ENCODE data around the gene HOXA6.

DNA sequence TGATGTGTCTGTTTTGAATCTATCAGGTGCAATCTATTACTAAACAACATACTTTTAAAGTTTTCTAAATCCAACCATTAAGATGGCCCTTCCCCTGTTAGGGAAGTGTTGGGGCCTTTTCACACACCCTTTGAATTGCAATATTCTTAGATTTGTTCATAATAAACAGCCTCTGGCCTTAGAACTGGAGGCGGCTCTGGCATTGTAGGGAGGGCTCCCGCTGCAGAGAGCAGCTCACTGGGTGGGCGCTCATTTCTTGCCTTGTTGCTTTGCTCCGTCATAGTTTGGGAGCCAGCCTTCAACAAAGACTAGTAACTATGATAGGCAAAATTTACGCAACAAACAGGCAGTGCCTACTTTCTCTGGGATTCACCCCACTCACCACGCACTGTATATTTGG lies 30.8 kb upstream of the HOXA6 start:
- TF ChIP-seq MAZ (IDR thresholded peaks at IDR 0.05; ENCODE audit: borderline replicate concordance, low read depth, low read length) (no peak), KDM5A (IDR thresholded peaks at IDR 0.05) (no peak), CEBPB (IDR thresholded peaks at IDR 0.05) (no peak), POLR2A (IDR thresholded peaks at IDR 0.05; ENCODE audit: low read length) (no peak), RARB (CRISPR knock-in tag; IDR thresholded peaks at IDR 0.05) (no peak), SMC3 (IDR thresholded peaks at IDR 0.05) (no peak), KDM1A (IDR thresholded peaks at IDR 0.05; ENCODE audit: low read depth) (no peak), RFX5 (IDR thresholded peaks at IDR 0.05) (no peak), ESRRA (IDR thresholded peaks at IDR 0.05; ENCODE audit: borderline replicate concordance, low read length) (no peak), GATA3 (IDR thresholded peaks at IDR 0.05; ENCODE audit: borderline replicate concordance) (no peak), HEYL (CRISPR knock-in tag; IDR thresholded peaks at IDR 0.05) (no peak)
- TF ChIP-seq, protein P1, sequence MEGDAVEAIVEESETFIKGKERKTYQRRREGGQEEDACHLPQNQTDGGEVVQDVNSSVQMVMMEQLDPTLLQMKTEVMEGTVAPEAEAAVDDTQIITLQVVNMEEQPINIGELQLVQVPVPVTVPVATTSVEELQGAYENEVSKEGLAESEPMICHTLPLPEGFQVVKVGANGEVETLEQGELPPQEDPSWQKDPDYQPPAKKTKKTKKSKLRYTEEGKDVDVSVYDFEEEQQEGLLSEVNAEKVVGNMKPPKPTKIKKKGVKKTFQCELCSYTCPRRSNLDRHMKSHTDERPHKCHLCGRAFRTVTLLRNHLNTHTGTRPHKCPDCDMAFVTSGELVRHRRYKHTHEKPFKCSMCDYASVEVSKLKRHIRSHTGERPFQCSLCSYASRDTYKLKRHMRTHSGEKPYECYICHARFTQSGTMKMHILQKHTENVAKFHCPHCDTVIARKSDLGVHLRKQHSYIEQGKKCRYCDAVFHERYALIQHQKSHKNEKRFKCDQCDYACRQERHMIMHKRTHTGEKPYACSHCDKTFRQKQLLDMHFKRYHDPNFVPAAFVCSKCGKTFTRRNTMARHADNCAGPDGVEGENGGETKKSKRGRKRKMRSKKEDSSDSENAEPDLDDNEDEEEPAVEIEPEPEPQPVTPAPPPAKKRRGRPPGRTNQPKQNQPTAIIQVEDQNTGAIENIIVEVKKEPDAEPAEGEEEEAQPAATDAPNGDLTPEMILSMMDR (IDR thresholded peaks at IDR 0.05): no peak
- TF ChIP-seq, protein P2, sequence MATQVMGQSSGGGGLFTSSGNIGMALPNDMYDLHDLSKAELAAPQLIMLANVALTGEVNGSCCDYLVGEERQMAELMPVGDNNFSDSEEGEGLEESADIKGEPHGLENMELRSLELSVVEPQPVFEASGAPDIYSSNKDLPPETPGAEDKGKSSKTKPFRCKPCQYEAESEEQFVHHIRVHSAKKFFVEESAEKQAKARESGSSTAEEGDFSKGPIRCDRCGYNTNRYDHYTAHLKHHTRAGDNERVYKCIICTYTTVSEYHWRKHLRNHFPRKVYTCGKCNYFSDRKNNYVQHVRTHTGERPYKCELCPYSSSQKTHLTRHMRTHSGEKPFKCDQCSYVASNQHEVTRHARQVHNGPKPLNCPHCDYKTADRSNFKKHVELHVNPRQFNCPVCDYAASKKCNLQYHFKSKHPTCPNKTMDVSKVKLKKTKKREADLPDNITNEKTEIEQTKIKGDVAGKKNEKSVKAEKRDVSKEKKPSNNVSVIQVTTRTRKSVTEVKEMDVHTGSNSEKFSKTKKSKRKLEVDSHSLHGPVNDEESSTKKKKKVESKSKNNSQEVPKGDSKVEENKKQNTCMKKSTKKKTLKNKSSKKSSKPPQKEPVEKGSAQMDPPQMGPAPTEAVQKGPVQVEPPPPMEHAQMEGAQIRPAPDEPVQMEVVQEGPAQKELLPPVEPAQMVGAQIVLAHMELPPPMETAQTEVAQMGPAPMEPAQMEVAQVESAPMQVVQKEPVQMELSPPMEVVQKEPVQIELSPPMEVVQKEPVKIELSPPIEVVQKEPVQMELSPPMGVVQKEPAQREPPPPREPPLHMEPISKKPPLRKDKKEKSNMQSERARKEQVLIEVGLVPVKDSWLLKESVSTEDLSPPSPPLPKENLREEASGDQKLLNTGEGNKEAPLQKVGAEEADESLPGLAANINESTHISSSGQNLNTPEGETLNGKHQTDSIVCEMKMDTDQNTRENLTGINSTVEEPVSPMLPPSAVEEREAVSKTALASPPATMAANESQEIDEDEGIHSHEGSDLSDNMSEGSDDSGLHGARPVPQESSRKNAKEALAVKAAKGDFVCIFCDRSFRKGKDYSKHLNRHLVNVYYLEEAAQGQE (IDR thresholded peaks at IDR 0.05): no peak
- TF ChIP-seq, protein P3, sequence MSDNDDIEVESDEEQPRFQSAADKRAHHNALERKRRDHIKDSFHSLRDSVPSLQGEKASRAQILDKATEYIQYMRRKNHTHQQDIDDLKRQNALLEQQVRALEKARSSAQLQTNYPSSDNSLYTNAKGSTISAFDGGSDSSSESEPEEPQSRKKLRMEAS (IDR thresholded peaks at IDR 0.05): no peak
